H1 (cell line): ENCODE data around the gene FBXL14.

Source experiments
- ATF2 ChIP-seq: IDR thresholded peaks from 2 replicates; pipeline ENCODE4 v1.6.1; 2012; ENCODE audit warnings: low read length, inconsistent platforms
- CREB1 ChIP-seq: IDR thresholded peaks from 2 replicates; pipeline ENCODE4 v1.6.1; 2012; ENCODE audit warnings: inconsistent platforms
- EGR1 ChIP-seq: IDR thresholded peaks from 2 replicates; pipeline ENCODE4 v1.6.1; 2011; ENCODE audit warnings: low read depth, low read length, borderline replicate concordance
- MAFK ChIP-seq: IDR thresholded peaks from 2 replicates; pipeline ENCODE4 v1.6.1; 2012; ENCODE audit warnings: low read depth, mild to moderate bottlenecking, improper control_type of control experiment, low read length
- PHF8 ChIP-seq: fragments of 200-600 bp; sonication (generic); conservative IDR thresholded peaks from 2 replicates; pipeline ENCODE4 v1.7.1; 2012; ENCODE audit warnings: low read depth, mild to moderate bottlenecking, inconsistent platforms, low read length, moderate library complexity
- POLR2A ChIP-seq, 2 experiments: IDR thresholded peaks; 1 replicate in 1 of 2; 2 replicates in 1 of 2; pipeline ENCODE4 v1.6.1; 2011; ENCODE audit warnings: low read depth in 2 of 2, low read length in 2 of 2, mild to moderate bottlenecking in 2 of 2; ENCODE audit errors: control extremely low read depth in 1 of 2
- POLR2AphosphoS5 ChIP-seq: IDR thresholded peaks from 2 replicates; pipeline ENCODE4 v1.6.1; 2011; ENCODE audit warnings: low read depth, low read length
- RFX5 ChIP-seq: IDR thresholded peaks from 2 replicates; pipeline ENCODE4 v1.6.1; 2011; ENCODE audit warnings: low read depth, low read length, improper control_type of control experiment, borderline replicate concordance
- RNF2 ChIP-seq: fragments of 200-900, 300-1000 bp; sonication (generic); IDR thresholded peaks from 2 replicates; pipeline ENCODE4 v1.7.1; 2016; ENCODE audit warnings: borderline replicate concordance, low read depth, mild to moderate bottlenecking, antibody characterized with exemption, low read length; ENCODE audit not compliant: poor library complexity, severe bottlenecking; ENCODE audit errors: missing control alignments
- RXRA ChIP-seq: IDR thresholded peaks from 2 replicates; pipeline ENCODE4 v1.6.1; 2011; ENCODE audit warnings: low read depth, mild to moderate bottlenecking, low read length, moderate library complexity; ENCODE audit not compliant: insufficient read depth
- ZNF274 ChIP-seq: IDR thresholded peaks from 2 replicates; pipeline ENCODE4 v1.7.0; 2012; ENCODE audit warnings: low read length, borderline replicate concordance; ENCODE audit errors: extremely low read depth
- TF ChIP-seq, protein P1 (sequence below), 3 experiments: IDR thresholded peaks; 1 replicate in 2 of 3; 2 replicates in 1 of 3; pipeline versions ENCODE4 v1.5.1 to v1.6.1; 2011; ENCODE audit warnings: low read length in 3 of 3, mild to moderate bottlenecking in 3 of 3, inconsistent platforms in 2 of 3, low read depth in 1 of 3, moderate library complexity in 1 of 3; ENCODE audit not compliant: insufficient read depth in 1 of 3; ENCODE audit errors: control extremely low read depth in 1 of 3
- TF ChIP-seq, protein P2 (sequence below): IDR thresholded peaks from 2 replicates; pipeline ENCODE4 v1.6.1; 2012; ENCODE audit warnings: inconsistent platforms

- no peak for TF ChIP-seq ZNF274
- TF ChIP-seq, protein P1, sequence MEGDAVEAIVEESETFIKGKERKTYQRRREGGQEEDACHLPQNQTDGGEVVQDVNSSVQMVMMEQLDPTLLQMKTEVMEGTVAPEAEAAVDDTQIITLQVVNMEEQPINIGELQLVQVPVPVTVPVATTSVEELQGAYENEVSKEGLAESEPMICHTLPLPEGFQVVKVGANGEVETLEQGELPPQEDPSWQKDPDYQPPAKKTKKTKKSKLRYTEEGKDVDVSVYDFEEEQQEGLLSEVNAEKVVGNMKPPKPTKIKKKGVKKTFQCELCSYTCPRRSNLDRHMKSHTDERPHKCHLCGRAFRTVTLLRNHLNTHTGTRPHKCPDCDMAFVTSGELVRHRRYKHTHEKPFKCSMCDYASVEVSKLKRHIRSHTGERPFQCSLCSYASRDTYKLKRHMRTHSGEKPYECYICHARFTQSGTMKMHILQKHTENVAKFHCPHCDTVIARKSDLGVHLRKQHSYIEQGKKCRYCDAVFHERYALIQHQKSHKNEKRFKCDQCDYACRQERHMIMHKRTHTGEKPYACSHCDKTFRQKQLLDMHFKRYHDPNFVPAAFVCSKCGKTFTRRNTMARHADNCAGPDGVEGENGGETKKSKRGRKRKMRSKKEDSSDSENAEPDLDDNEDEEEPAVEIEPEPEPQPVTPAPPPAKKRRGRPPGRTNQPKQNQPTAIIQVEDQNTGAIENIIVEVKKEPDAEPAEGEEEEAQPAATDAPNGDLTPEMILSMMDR (IDR thresholded peaks at IDR 0.05; ENCODE audit: control extremely low read depth in 1 of 3, insufficient read depth in 1 of 3, low read depth in 1 of 3, low read length in 3 of 3) = no peak
- TF ChIP-seq ATF2 = no peak
- no peak for TF ChIP-seq POLR2AphosphoS5
- no peak for TF ChIP-seq RFX5
- no peak for TF ChIP-seq PHF8
- TF ChIP-seq MAFK = no peak
- no peak for TF ChIP-seq POLR2A (IDR thresholded peaks at IDR 0.05; ENCODE audit: control extremely low read depth in 1 of 2, low read depth in 2 of 2, low read length in 2 of 2)
- TF ChIP-seq RXRA = no peak
- TF ChIP-seq EGR1 = no peak
- TF ChIP-seq, protein P2, sequence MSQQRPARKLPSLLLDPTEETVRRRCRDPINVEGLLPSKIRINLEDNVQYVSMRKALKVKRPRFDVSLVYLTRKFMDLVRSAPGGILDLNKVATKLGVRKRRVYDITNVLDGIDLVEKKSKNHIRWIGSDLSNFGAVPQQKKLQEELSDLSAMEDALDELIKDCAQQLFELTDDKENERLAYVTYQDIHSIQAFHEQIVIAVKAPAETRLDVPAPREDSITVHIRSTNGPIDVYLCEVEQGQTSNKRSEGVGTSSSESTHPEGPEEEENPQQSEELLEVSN = no peak
- TF ChIP-seq RNF2 = no peak
- no peak for TF ChIP-seq CREB1
Measured at GRCh38 chr12:1576410-1577241, 17.8 kb downstream of the FBXL14 start.
